ENCODE results near the gene PLCH1. TPM values are rescaled to one million over a fixed set of nuclear protein-coding genes. Genes with fewer than 3 reads are reported as not detected.

Gene PLCH1
- total and polyA plus RNA-seq, 2 donors (not counting 1 experiment from before 2014, with no cell fraction given), result 0.27 TPM; not detected in 1

GRCh38 chr3:155603302-155603701 is 141.6 kb downstream of the PLCH1 start:
- peaks cover 15% of the 10 kb centered on the region for H3K27me3 Mint-ChIP-seq
- ChIA-PET CTCF (no interaction called here), POLR2A (no interaction called here)
- H3K4me1 Mint-ChIP-seq, result no peaks in the 10 kb centered on the region
- ATAC-seq (ENCODE audit: low read depth), result no peak
- Histone ChIP-seq H2AFZ (ENCODE audit: insufficient read depth, low read depth, low read length, poor library complexity, severe bottlenecking) (no peak overlapping the region), H3K9ac (ENCODE audit: low read length) (no peak overlapping the region), H3K27me3 (replicated peaks in 1 of 4; ENCODE audit: control extremely low read depth in 1 of 4, control insufficient read depth in 3 of 4, insufficient read depth in 4 of 4, low read length in 3 of 4) (no peaks in the 10 kb centered on the region), H3K27ac (ENCODE audit: low read length in 2 of 2) (no peak overlapping the region), H3K4me3 (ENCODE audit: control extremely low read depth in 1 of 5, extremely low read depth in 1 of 5, insufficient read depth in 1 of 5, low read depth in 2 of 5, low read length in 4 of 5) (no peak overlapping the region), H3K4me2 (replicated peaks; ENCODE audit: low read depth, low read length, poor library complexity, severe bottlenecking) (no peak overlapping the region), H3K4me1 (ENCODE audit: control insufficient read depth in 2 of 2, insufficient read depth in 2 of 2, low read length in 2 of 2) (no peaks in the 10 kb centered on the region), H4K20me1 (ENCODE audit: control insufficient read depth, insufficient read depth, low read length, poor library complexity, severe bottlenecking) (no peaks in the 10 kb centered on the region), H3K9me3 (ENCODE audit: control extremely low read depth in 1 of 3, control insufficient read depth in 2 of 3, insufficient read depth in 1 of 3, low read length in 2 of 3) (peaks cover 0 to 3% (median 0%) of the 10 kb centered on the region in 3 donors), H3K36me3 (replicated peaks in 1 of 2; ENCODE audit: control extremely low read depth in 1 of 2, control insufficient read depth in 1 of 2, extremely low read depth in 1 of 2, insufficient read depth in 2 of 2, low read length in 1 of 2) (no peaks in the 10 kb centered on the region), H3K79me2 (ENCODE audit: control insufficient read depth, insufficient read depth, low read length) (no peaks in the 10 kb centered on the region)
- intact Hi-C loops (cut with micrococcal nuclease), result no loop called here
- no peak for TF ChIP-seq CTCF (IDR thresholded peaks at IDR 0.05)
- no peak for TF ChIP-seq EZH2 (IDR thresholded peaks at IDR 0.05; ENCODE audit: borderline replicate concordance, insufficient read depth, low read depth, low read length, poor library complexity, severe bottlenecking)
- H3K4me3 Mint-ChIP-seq, result no peak overlapping the region
- no peak overlapping the region for H3K27ac Mint-ChIP-seq
- no peaks in the 10 kb centered on the region for H3K9me3 Mint-ChIP-seq (ENCODE audit: insufficient read depth)
- DNase-seq, result no peak

GRCh38 chr3:155602307-155602706 is 142.6 kb downstream of the PLCH1 start:
- no peaks in the 10 kb centered on the region for H3K9me3 Mint-ChIP-seq (ENCODE audit: insufficient read depth)
- no CpG with 5 or more reads among the region's 2 CpGs for WGBS (ENCODE audit: insufficient coverage)

More at GRCh38 chr3:155602307-155602706, 142.6 kb downstream of the PLCH1 start:
- no peaks in the 10 kb centered on the region for H3K79me2 ChIP-seq (ENCODE audit: control insufficient read depth, insufficient read depth, low read length)
- H3K27ac ChIP-seq (ENCODE audit: low read length in 2 of 2), result no peak overlapping the region
- H3K27ac Mint-ChIP-seq, result no peak overlapping the region
- no peak overlapping the region for H2AFZ ChIP-seq (ENCODE audit: insufficient read depth, low read depth, low read length, poor library complexity, severe bottlenecking)
- DNase-seq (no peak), ATAC-seq (ENCODE audit: low read depth) (no peak)
- no peak overlapping the region for H3K4me3 ChIP-seq (ENCODE audit: control extremely low read depth in 1 of 5, extremely low read depth in 1 of 5, insufficient read depth in 1 of 5, low read depth in 2 of 5, low read length in 4 of 5)
- ChIA-PET CTCF (no interaction called here), POLR2A (no interaction called here)
- H3K9me3 ChIP-seq (ENCODE audit: control extremely low read depth in 1 of 3, control insufficient read depth in 2 of 3, insufficient read depth in 1 of 3, low read length in 2 of 3), result no peaks in the 10 kb centered on the region
- TF ChIP-seq EZH2 (IDR thresholded peaks at IDR 0.05; ENCODE audit: borderline replicate concordance, insufficient read depth, low read depth, low read length, poor library complexity, severe bottlenecking) (no peak), CTCF (IDR thresholded peaks at IDR 0.05) (no peak)
- intact Hi-C loops (cut with micrococcal nuclease), result no loop called here
- no peaks in the 10 kb centered on the region for H3K4me1 ChIP-seq (ENCODE audit: control insufficient read depth in 2 of 2, insufficient read depth in 2 of 2, low read length in 2 of 2)
- no peak overlapping the region for H3K9ac ChIP-seq (ENCODE audit: low read length)
- no peaks in the 10 kb centered on the region for H3K27me3 ChIP-seq (replicated peaks in 1 of 4; ENCODE audit: control extremely low read depth in 1 of 4, control insufficient read depth in 3 of 4, insufficient read depth in 4 of 4, low read length in 3 of 4)
- H3K36me3 ChIP-seq (replicated peaks in 1 of 2; ENCODE audit: control extremely low read depth in 1 of 2, control insufficient read depth in 1 of 2, extremely low read depth in 1 of 2, insufficient read depth in 2 of 2, low read length in 1 of 2), result no peaks in the 10 kb centered on the region
- no peaks in the 10 kb centered on the region for H4K20me1 ChIP-seq (ENCODE audit: control insufficient read depth, insufficient read depth, low read length, poor library complexity, severe bottlenecking)
- H3K4me3 Mint-ChIP-seq, result no peak overlapping the region
- no peaks in the 10 kb centered on the region for H3K4me1 Mint-ChIP-seq
- H3K4me2 ChIP-seq (replicated peaks; ENCODE audit: low read depth, low read length, poor library complexity, severe bottlenecking), result no peak overlapping the region
- peaks cover 15% of the 10 kb centered on the region for H3K27me3 Mint-ChIP-seq

Measured in B cell (primary cell).